DMS53 (cell line): ENCODE results near the gene KRT17.
A peak's percentile ranks its signal among the peaks of the same experiment; 100 is the strongest.
"Not testable (repeated sequence)": the region's sequence is repeated elsewhere in the genome, so short reads cannot be mapped to it uniquely, and the experiment has no call there.

ENCODE experiments used
- DNase-seq: peaks from one replicate; lab custom pipeline; 2025; lab: John Stamatoyannopoulos, UW

The KRT17 gene

DNA sequence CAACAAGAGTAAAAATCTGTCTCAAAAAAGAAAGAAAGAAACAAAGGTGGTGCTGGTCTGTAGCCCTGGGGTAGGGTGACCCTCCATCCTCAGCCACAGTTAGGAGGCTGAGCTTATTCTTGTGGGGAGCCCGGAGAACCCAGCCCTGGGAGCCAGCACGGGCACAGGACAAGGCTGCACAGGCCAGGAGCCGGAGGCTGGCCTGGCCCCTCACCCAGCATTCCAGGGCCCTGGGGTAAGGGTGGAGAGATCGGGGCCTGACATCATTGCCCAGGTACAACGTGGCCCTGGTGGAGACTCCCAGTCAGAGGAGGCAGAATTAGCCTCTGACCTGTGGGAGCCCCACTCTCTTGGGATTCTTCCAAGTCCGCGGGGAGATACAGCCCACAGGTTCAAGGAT, 10.3 kb upstream of the KRT17 start:
- no peak for DNase-seq

DNA sequence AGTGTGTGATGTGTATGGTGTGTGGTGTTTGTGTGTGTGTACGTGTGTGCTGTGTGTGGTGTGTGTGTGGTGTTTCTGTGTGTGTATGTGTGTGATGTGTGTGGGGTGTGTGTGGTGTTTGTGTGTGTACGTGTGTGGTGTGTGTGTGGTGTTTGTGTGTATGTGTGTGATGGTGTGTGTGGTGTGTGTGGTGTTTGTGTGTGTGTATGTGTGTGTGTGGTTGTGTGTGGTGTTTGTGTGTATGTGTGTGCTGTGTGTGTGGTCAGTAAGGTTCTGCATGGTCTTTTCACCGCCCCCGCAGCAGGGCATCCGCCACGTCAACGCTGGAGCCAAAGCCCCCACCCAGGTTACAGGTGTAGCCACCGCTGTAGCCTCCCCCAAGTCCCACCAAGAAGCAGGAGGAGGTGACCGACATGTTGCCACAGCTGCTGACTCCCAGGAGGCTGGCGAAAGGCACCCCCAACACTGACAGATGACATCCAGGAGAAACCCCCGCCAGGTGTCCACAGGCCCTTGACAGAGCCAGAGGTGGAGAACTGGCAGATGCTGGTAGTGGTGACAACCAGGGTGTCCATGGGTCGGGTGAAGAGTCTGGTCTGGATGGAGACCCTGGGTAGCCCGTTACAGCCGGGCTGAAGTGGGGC, 9.3 kb upstream of the KRT17 start:
- peak; percentile 64 for DNase-seq

DNA sequence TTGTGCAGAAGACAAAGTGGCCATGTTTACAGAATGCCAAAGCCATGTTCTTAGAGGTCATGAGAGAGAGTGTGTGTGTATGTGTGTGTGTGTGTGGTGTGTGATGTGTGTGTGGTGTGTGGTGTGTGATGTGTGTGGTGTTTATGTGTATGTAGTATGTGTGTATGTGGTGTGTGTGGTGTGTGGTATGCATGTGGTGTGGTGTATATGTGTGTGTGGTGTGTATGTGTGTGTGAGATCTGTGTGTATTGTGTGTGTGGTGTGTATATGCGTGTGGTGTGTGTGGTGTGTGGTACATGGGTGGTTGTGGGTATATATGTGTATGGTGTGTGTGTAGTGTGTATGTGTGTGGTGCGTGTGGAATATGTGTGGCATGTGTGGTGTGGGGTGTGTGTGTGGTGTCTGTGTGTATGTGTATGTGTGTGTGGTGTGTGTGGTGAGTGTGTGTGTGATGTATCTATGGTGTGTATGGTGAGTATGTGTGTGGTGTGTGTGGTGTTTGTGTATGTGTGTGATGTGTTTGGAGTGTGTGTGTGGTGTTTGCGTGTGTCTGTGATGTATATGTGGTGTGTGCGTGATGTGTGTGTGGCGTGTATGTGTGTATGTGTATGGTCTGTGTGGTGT, 8.2 kb upstream of the KRT17 start:
- DNase-seq, result no peak

DNA sequence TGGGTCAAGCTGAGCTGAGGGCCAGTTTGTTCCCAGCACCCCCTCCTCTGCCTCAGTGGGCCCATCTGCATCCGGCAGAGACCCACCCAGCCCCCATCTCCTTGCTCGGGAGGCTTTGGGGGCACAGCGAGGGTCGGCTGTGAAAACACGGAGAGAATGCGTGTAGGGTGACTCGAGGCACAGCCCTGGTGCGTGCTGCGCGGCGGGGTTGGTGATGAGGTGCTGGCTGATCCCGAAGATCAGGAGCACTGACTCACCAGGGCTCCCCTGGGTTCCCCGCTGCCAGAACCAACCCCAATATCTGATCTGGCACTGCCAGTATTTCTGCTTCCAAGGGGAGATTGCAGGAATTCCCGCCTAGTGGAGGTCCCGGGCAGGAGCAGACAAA, 7.5 kb upstream of the KRT17 start:
- DNase-seq, result no peak

DNA sequence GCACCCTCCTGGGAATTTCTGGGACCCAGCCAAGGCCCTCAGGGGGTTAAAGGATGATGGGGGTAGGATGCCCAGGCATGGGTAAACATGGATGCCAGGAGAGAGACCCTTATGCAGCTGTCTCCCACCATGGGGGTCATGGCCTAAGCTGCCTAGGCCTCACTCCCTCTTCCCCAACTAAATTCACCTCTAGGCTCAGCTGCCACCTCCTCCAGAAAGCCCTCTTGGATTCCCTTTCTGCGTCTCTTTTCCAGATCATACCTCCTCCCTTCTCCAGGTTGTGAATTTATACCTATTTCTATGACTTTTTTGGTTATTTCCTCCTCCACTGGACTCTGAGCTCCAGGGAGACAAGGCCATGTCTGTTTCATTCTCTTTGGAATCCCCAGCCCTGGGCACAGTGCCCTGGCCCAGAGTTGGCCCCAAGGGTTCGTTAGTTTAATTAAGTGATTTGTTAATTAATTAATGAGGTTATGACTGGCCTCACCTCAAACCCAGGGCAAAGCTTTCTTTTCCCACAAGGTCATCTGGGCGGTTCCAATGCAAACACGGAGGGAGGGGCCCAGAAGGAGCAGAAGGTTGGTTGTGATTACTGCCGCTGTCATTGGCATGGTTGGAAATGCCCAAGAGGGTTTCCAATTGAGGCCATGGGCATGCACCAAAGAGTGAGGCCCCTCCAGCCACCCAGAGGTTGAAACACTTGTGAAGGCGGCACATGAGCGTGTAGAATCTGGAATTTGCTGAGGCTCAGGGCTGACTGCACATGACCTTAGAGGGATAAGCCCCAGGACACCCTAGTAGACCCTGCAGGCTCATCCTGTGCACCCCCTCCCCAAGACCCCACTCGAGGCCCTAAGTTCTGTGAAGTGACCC, 6.9 kb upstream of the KRT17 start:
- no peak for DNase-seq

DNA sequence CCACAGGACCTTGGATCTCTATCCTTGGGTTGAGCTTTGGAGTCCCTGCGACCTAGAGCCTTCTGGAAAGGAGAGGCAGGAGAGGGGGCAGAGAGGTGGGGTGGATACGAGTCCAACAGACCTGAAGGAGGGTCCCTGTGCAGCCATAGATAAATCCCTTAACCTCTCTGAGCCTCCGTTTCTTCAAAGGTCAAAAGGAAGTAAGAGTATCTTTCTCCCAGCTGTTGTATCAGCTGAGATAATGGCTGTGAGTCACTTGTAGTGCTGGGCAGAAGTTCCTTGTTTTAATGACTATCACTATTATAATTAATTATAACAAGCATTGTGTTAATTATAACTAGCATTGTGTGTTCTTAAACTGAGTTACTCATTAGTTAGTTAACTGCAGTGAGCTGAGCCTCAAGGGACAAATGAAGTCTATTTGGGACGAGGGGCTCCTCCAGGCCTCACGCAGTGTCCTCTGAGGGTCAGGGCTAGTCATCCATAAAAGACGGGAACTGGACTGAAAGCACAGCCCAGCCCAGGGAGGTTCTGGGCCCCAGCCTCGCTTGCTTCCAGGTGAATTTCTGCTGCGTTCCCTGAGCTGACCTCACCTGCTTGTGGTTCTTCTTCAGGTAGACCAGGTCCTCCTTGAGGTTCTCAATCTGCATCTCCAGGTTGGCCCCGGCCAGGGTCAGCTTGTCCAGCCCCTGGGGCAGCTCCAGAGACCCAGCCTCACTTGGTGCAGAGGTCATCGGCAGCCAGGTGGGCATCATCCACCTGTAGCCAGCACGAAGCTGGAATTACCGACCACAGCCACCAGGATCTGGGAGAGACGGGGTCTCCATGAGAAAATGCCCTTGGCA, 5.7 kb upstream of the KRT17 start:
- no peak for DNase-seq

DNA sequence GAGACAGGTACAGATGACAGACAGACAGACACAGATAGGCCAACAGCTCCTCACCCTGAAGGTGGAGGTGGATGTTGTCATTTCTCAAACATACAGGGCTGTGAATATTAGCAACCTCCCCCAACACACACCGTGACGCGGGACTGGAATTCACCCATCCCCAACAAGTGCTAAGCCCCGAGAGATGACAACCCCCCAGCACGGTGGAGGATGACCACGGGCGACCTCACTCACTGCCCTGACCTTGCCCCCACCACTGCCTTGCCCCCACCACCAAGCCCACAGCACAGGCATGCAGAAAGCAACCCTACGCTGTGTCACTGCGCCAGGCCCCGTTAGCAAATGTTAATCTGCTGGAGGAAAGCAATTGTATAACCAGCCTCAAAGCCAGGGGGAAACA, 4.9 kb upstream of the KRT17 start:
- DNase-seq, result no peak

DNA sequence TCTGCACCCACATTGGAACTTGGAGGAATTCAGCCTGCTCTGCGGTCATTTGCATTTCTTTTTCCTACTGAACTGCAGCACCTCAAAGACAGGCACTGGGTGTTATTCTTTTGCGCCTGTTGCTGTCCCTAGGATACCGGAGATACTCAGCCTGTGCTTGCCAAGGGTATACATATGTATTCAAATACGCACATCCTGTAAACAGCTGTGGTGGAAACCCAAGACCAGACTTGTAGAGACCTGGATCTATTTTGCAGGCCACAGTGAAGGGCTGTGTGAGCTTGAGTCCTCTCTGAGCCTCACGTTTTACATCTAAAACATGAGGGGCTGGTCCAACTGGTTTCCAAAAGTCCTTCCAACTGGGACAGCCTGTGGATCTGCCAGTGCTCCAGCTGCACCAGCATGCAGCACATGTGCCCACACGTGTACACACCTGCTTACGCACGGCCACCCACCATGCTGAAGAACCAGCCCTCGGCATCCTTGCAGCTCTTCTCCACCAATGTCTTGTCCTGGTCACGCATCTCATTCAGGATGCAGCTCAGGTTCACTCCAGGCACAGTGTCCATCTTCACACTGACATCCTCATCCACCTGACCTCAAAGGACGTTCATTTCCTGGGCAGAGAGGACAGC, 4.4 kb upstream of the KRT17 start:
- DNase-seq, result not testable (repeated sequence)

DNA sequence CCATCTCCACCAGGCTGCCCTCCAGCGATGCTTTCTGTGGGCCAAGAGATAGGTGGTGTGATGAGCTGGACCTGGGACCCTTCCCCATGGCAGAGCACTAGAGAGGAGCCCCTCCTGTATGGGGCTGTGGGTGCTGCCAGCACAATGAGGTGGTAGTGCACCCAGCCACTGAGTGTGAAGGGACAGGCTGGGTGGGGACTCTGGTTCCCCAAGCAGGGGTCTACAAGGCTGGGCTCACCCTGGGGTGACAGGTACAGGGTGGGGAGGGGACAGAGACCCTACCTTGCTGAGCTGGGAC, 3.6 kb upstream of the KRT17 start:
- not testable (repeated sequence) for DNase-seq

DNA sequence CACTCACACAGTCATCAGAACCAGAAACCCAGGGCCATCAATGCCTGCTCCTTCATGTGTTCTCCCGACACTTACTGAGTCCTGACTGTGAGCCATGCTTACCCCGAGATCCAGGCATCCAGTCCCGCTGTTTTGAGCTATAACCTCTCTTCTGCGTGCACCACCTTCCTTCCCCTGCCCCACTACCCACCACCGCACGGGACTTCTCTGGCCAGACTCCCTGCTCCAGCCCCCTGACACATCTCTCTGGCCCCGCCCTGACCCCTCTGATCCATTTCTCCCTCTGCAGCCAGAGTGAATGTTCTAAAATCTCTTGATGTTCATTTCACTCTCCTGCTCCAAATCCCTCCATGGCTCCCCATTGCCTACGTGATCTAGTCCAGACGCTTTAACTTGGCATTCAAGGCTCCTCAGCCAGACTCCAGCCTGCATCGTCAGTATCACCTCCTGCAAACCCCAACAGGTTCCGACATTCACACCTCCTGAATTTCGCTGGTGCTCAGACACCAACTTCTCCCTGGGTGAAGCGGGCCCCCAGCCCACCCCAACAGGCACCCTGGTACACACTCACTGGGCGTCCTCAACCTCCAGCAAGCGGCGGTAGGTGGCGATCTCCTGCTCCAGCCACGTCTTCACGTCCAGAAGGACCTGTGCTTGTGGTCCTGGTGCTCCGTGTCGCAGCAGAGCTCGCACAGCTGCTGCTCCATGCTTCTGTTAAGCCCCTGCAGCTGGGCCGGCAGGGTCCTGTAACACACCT, 3.1 kb upstream of the KRT17 start:
- DNase-seq, result peak; percentile 20

DNA sequence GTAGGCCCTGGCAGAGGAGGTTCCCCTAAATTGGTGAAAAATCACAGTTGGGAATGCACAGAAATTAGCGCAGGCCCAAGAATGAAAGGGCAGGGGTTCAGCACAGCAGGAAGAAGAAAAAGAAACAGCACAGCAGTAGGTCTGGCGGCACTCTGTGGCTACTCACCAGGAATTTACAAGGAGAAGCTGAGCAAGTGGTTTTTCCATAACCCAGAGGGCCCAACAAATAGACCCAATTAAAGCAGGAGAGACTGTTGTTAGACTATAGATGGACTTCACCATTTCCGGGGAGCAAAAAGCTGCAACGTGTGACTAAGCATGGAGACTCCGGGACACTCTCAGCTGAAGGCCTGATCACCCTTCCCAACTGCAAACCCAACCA, 2.5 kb upstream of the KRT17 start:
- not testable (repeated sequence) for DNase-seq

DNA sequence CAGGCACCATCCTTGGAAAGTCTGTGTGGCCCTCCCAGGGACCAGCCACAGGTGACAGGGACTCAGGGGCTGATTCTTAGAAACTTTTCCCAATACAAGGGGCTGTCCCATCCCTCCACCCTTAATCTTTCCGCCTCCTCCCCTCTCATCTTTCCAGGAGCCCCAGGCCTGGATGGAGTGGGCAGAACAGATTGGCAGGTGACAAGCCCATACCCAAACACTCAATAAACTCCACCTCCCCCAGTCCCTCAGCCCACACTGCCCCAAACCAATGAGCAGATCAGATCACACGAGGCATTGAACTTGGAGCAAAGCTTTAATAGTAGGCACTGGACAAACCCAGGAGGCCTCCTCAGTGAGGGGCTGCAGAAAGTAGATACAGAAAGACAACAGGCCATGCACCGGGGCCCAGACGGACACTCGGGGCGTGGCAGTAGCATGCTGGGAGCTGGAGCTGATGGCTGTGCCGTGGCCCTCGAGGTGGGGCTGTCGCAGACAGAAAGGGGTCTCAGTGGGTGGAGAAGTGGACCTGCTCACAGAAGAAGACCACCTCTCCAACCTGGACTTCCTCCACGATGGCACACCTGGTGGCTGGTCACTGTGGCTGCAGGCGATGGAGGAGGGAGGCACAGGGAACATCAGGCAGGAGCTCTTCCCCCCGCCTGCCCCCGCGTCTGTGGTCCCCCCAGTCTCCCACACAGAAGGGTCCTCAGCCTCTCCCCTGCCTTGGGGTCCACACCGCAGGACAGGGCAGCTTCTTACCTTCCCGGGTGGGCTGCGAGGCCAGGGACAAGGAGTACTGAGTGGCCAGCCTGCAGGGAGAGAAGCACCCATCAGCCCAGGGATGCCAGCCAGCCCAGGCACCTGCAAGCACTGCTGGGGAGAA, 1.9 kb upstream of the KRT17 start:
- DNase-seq, result not testable (repeated sequence)

DNA sequence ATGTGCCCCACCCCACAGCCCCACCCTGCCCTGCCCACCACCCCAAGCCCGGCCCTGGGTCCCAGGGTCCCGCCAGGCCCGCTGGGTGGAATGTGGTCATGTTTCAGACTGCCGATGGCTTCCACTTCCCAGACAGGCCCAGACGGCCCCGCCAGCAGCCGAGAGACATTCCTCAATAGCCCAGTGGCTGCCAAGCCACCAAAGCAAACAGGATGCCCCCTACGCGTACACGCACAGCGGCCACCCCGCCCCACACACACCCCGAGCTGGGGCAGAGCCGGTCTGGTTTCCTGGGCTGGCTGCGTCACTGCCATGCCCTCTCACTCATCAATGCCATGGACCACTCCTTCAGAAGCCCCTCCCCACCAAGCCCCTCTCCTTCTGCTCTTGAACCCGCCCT, 1.2 kb upstream of the KRT17 start:
- DNase-seq, result no peak

DNA sequence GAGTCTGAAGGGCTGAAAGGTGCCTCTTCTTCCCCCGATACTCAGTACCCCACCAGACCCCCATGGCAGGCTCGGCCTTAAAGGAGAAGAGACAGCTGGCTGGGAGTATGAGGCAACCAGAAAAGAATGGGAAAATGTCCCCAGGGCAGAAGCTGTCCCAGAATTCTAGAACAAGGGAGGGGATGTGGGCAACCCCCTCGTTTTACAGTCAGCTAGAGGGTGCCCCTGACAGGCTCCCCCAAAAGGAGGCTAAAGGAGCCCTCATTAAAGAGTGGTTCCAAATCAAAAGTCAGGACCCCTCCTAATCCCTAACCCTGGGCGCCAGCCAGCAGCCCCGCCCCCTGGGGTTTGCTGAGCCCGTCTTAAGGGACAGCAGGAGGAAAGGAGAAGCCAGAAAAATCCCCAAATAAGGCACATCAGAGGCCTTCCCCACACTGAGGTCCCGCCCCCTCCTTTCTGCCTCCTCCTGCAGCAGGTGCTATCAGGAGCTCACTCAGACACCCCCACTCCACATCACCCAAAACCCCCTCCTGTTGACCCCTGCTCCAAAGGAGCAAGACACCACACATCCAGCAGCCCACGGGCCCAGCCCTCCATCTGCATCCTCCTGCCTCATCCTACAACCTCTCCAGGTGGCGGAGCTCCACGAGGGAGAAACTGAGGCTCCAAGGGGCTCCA, 1.1 kb downstream of the KRT17 start:
- DNase-seq, result not testable (repeated sequence)

DNA sequence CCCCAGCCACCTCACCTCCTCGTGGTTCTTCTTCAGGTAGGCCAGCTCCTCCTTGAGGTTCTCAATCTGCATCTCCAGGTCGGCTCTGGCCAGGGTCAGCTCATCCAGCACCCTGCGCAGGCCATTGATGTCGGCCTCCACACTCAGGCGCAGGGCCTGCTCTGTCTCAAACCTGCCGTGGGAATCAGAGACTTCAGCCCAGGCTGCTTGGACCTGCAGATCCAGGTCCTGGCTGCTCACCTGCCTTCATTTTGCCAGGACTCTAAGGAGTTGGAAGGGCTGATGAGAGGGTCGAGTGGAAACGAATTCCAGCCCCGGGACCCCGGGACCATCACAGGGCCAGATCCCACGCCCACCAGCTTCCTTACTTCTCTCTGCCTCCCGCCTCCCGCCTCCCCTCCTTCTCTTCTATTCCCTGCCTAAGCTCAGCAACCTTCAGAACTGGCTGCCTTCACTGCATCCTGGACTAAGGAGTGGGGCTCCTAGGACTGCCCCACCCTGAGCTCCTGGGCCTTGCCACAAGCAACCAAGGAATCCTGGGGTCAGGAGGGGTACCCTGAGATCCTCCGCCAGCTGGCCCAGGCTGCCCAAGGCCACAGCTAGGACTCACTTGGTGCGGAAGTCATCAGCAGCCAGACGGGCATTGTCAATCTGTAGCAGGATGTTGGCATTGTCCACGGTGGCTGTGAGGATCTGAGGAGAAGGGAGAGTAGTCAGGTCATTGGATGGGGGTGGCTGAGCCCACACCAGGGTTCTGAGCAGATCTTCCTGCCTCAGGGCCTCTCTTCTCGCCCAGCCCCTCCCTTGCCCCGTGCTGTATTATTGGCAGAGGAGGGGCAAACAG, 1.8 kb downstream of the KRT17 start:
- not testable (repeated sequence) for DNase-seq

DNA sequence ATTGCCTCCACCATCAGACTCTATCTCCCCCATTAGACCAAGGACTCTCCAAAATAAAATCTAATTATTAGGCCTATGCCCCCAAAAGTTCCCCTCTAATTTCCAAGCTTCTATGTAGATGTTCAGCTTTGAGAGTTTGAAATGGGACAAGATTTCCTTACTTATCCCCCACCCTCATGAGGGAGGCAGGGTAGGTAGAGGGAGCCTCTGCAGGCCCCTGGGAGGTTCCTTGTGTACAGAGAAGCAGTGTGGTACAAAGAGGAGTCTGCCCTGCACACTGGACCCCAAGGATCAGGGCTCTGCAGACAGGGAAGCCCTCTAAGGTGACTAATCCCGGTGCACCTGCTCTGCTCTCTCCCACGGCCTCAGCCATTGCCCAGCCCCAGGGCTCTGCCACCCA, 2.5 kb downstream of the KRT17 start:
- no peak for DNase-seq

DNA sequence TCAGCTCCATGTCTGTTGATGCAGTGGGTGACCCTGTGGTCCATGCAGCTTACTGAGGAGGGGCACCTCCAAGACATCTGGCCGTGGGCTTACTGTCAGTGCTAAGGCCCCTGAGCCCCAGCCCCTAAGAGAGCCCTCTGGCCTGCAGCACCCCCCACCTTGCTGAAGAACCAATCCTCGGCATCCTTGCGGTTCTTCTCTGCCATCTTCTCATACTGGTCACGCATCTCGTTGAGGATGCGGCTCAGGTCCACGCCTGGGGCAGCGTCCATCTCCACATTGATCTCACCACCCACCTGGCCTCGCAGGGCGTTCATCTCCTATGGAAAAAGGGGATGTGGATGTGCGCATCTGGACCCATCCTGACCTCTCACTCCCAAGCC, 2.9 kb downstream of the KRT17 start:
- DNase-seq, result not testable (repeated sequence)

DNA sequence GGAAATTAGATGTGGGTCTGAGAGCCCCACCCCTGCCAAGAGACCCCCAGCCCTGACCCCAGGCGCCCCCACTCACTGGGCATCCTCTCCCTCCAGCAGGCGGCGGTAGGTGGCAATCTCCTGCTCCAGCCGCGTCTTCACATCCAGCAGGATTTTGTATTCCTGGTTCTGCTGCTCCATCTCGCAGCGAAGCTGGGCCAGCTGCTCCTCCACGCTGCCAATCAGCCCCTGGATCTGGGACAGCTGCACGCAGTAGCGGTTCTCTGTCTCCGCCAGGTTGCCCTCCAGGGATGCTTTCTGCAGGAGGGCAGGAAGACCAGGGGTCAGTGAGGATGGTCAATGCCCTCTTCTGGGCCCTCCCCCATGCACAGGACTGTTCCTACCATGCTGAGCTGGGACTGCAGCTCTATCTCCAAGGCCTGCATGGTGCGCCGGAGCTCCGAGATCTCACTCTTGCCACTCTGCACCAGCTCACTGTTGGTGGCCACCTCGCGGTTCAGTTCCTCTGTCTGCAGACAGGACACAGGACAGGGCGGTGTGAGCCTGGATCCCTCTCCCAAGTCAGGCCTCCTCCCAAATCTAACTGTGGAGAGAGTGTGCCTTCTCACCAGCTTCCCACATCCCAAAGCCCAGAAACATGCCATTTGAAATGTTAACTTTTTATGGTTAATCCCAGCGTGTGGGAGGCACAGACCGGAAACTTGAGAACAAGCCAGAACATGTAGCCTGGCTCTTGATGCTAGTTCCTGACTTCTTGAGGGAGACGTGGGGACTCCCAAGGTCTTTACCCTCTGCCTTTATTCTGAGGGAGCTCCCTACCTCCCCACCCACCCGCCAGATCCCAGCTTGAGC, 3.6 kb downstream of the KRT17 start:
- no peak for DNase-seq
